NOMO-1 treated with dmso at 0.1 percent for 144 hours (cell line): ENCODE data around the gene TWSG1.
"Not testable (repeated sequence)": the region's sequence is repeated elsewhere in the genome, so short reads cannot be mapped to it uniquely, and the experiment has no call there.

ENCODE experiments used
- DNase-seq: peaks from one replicate; lab custom pipeline; 2025; ENCODE audit not compliant: unreplicated experiment; lab: John Stamatoyannopoulos, UW

TWSG1 gene

DNA sequence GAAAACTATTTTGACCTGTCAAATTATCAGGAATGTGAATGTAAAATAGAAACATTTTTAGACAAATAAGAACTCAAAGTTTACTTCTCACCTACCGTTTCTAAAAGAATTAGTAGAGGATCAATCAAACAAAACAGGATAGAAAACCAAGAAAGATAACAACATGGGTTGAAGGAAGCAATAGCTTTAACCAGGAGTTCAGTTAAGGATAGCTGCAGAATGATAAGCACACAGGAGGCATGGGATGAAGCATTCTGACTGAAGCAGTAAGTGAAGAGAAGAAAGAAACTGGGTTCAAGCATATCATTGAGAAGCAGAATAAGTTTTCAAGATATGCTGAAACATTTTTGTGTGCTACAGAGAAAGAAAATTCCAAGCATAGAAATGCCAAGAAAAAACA lies 52.3 kb downstream of the TWSG1 start:
- no peak for DNase-seq

DNA sequence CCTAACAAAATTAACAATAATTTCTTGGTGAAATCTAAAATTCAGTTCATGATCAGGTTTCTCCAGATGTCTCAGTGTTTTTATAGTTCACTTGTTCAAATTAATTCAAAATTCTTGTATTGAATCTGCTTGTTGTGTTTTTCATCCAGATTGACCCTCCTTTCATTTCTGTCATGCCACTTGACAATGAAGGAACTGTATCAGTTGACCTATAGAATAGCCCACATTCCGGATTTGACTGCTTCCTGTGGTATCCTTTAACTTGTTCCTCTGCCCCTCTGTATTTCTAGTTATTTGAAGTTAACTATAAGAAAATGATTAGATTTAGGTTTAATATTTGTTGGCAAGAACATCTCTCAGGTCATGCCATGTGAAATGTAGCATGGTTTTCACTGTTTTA lies 53.3 kb downstream of the TWSG1 start:
- no peak for DNase-seq

DNA sequence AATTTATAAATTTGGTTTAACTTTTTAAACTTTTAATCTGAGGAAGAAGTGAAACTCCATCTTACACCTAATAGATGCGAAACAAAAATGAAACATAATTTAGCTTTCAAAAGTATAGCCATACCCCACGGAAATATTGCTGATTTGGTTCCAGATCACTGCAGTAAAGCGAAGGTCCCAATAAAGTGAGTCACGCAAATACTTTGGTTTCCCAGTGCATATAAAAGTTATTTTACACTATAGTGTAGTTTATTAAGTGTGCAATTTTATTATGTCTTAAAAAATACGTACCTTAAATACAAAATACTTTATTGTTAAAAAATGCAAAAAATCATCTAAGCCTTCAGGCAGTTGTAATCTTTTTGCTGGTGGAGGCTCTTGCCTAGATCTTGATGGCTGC lies 55.1 kb downstream of the TWSG1 start:
- no peak for DNase-seq

DNA sequence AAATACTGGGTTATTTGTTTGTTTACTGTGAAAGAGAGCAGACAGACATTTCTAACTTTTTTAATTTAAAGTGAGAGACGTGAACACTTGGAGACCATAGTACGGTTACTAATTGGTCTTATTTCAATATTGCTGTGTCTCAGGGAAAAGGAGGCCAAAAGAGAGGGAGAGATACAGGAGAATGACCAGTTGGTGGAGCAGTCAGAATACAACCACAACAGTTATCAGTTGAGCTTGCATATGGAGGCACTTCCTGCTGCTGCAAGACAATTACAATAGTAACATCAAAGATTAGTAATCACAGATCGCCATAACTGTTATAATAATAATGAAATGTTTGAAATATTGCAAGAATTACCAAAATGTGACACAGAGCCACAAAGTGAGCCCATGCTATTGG lies 58.2 kb downstream of the TWSG1 start:
- no peak for DNase-seq

DNA sequence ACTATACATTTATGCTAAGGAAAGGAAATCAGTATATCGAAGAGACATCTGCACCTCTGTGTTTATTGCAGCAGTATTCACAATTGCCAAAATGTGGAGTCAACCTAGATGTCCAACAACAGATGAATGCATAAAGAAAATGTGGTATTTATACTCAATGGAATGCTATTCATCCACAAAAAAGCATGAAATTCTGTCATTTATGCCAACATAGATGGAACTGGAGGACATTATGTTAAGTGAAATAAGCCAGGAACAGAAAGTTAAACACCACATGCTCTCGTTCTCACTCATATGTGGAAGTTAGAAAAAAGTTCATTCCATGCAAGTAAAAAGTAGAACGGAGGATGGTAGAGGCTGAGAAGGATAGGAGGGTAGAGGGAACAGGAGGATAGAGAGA lies 59.5 kb downstream of the TWSG1 start:
- no peak for DNase-seq

DNA sequence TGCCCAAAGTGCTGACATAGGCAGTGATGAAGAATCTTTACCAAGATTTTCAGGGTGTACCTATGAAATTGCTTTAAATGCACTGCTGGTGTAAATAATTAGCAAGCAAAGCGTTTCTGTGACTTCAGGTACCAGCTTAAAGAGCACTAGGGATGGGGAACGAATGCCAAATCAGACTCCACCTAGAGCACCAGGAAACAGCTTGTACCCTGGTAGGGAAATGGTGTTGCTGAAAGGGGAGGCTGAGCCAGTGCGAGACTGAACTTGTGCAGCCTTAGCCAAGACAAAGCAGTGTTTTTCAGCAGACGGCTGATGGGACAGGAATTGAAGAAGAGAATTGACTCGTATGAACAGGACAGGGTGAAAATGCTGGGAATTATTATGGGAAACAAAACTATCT lies 65.6 kb downstream of the TWSG1 start:
- DNase-seq: no peak

DNA sequence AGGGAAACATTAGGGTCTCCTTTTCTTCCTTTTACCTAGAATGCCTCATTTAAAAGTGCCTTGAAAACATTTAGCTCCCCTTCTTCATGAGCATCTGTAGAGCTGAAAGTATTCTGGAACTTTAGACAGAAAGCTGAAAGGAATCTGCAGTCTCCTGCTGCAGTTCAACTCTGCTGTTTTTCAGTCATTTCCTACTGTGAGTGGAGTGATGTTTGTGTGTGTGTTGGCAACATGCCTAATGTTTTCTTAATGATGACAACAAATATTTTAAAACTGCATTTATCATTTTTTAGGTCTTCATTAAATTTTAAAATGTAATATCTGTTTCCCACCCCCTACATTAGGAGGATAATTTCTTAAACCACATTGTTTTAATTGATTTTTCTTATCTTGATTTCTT lies 66.6 kb downstream of the TWSG1 start:
- no peak for DNase-seq

DNA sequence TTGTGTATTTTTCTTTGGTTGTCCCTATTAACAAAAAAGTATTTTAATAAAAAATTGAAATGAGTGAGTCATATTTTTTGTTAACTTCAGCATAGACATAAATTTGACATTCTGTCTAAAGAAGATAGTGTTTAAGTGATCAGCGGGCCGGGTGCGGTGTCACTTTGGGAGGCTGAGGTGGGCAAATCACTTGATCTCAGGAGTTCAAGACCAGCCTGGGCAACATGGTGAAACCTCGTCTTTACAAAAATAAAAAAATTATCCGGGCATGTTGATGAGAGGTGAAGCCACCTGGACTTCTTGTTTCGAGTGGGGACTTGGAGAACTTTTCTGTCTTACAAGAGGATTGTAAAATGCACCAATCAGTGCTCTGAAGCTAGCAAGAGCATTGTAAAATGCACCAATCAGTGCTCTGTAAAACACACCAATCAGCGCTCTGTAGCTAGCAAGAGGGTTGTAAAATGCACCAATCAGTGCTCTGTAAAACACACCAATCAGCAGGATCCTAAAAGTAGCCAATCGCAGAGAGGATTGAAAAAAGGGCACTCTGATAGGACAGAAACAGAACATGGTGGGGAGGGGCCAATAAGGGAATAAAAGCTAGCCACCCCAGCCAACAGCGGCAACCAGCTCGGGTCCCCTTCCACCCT lies 67.9 kb downstream of the TWSG1 start:
- not testable (repeated sequence) for DNase-seq

DNA sequence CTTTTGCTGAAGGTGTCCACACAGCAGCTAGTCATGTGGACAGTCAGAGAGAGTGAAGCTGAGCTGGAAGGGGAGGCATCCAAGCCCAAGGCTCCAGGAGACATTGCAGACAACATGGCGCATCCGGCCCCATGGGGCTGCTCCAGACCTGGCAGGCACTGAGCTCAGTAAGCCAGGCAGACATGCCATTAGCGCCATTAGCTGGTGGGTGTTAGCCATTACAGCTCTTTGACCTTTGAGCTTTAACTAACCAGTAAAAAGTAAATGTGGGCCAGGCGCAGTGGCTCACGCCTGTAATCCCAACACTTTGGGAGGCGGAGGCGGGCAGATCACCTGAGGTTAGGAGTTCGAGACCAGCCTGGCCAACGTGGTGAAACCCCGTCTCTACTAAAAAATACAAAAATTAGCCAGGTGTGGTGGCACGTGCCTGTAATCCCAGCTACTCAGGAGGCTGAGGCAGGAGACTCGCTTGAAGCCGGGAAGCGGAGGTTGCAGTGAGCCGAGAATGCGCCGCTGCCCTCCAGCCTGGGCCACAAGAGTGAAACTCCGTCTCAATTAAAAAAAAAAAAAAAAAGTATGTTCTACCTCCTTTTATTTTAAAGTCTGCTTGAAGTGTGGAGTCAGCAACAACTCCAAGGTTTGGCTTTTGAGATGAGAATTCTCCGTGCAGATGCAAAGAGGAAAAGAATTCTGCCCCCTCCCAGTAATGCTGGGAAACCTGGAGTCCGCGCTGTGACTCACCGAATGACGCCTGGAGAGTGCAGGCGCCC lies 69.4 kb downstream of the TWSG1 start:
- DNase-seq: no peak

DNA sequence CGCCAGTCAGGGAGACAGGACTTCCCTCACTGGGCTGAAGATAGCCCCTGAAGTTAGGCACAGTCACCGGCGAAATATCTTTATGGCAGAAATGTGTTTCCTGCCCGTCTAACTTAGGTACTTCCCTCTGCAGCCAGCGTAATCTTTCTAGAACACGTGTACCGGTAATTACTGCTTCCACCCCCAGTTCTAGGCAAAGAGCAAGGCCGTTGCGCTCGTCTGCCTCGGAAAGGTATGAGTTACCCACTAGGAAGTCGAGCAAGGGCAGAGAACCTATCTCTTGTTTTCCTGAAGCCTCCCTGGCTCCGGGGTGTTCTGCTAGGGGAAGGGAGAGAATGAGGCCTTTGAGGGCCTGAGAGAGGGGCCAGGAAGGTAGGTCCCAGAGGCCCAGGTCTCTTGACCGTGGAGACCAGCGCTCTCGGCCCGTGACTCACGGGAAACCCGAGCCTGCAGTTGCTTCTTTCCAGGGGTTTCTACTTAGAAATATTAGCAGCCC lies 70.0 kb downstream of the TWSG1 start:
- peak; percentile 71 for DNase-seq

DNA sequence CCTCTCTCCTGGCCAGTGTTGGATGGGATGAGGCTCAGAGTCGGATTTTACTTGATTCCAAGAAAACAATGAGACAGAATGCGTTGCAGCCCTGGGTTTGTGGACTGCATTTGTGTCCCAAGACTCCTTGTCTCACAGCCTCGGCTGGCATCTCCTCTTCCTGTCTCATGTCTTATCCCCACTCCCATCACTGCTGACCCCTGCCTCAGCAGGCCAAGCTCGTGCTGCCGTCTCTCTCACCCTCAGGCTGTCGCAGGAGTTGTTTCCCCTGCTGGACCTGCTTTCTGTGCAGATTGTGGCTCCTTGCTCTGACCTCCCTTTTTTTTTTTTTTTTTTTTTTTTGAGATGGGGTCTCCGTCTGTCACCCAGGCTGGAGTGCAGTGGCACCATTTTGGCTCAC lies 70.6 kb downstream of the TWSG1 start:
- no peak for DNase-seq

DNA sequence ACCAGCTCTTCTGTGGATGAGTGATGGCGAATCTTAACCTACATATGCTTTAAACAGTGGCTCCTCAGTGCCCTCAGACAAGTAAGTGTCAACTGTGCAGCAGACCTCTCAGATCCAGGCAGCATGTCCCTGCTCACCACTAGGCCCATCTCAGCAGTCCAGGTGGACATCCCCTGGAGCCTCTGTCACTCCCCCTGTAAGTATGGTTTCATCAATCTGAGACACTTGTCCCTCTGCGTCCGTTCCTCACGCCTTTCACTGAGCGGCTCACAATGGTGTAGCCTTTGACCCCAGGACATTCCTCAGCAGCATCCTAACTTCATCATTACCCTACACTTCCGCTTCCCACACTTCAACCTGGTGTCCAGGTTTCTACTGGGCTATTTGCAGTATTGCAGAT lies 71.4 kb downstream of the TWSG1 start:
- no peak for DNase-seq

DNA sequence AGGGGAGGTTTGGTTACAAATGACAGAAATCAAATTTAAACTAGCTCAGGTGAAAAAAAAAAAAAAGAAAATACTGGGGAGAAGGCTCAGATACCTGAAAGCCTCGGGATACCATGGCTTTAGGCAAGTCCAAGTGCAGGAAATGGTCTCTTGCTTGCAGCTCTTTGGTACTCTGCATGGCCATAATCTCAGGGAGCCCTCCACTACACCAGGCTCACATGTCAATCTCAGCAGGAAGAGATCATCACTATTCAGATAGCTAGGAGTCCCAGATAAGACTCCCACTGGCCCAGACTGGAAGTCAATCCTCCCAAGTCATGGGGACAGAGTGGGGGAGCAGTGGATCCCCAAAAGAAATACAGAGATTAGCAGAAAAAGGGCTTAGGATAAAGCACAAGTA lies 75.9 kb downstream of the TWSG1 start:
- no peak for DNase-seq

DNA sequence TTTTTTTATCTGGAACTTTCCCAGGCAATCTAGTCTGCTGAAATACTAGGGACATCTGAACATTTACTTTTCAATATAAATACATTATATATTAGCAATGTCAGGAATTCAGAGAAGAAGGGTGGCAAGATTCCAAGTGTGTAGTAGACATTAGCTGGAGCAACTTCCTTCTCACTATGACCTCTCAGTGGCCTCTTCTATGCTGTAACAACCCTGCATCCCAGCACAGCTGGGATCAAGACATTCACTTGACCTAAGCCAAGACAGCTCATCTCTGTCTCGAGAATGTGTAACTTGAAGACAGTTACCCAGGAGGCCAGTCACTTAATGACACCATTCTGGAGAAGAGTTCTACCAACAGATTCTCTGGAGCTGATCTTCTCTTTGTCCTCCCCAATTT lies 79.0 kb downstream of the TWSG1 start:
- DNase-seq: no peak

DNA sequence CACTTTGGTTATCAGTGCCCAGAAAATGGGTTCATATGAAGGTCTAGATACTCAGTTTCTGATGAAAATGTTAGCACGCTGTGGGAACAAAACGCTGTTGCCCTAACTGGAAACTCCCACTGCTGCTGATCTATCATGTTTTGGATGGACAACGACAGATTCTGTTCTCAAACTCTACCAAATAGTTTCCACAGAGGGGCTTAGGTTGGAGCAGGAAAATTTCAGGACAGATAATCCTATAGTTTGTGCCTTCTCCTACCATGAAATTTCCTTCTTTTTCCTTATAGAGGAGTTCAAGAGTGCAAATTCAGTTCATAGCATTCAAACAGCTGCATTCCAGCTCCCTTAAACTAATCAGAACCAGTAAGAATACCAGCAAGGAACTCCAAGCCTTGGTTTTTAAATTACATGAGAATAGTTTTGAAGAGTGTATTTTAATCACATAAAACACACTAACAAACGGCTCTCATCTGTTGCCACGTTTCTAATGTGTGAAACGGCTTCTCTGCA lies 82.0 kb downstream of the TWSG1 start:
- no peak for DNase-seq

DNA sequence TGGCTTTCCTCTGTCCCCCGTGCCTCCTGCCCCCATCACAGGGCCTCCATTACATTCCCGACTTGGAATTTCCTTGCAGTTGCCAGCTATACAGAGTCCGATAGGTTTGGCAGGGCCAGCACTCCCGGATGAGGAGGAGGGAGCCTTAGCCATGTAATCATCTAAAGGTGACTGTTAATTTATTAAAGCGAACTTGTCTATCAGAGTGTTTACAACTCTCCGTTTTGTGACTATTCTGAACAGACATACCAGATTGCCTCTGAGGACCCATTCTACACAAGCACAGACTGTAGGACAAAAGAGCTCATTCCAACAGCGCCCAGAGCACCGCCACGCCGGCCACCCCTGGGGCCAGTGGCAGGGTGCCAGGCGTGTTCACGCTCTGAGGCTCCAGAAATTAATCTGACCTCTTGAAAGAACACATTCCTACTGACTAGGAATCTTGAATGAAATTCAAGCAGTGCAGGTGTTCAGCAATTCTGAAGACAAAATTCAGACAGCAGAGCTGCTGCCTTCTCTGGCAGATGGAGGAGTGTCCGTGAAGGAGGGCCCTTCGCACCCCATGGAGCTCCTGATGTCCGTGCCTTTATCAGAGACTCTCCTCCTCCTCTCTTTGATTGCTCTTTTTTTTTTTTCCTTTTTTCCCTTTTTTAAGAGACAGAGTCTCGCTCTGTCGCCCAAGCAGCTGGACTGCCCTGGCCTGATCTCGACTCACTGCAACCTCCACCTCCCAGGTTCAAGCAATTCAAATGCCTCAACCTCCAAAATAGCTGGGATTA lies 82.7 kb downstream of the TWSG1 start:
- DNase-seq: no peak

DNA sequence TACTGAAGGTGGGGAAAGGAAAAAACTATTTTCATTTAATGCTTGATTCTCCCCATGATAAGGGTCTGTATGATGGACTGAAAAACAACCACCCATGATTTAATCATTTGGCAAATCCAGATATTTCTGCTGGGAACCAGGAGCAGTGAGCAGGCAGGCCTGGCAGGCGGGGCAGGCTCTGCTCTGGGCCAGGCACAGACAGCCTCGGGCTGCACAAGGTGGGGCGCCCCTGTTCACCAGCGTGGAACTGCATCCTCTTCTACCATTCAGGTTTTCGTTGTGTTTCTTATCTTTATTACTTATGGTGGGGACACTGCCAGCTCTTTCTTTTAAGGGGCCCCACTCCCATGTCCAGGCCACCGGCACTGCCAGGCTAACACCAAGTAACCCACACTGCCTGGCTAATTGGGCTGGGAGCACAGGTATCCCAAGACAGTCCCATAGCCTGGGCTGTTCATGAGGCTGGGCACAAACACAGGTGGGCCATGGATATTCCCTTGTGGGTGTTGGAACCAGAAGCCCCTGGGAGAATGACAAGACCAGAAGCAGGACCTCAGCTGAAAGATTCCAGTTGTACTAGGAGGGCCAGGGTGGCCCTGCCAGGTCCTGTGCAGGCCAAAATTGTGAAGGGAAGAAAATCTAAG lies 83.6 kb downstream of the TWSG1 start:
- no peak for DNase-seq

DNA sequence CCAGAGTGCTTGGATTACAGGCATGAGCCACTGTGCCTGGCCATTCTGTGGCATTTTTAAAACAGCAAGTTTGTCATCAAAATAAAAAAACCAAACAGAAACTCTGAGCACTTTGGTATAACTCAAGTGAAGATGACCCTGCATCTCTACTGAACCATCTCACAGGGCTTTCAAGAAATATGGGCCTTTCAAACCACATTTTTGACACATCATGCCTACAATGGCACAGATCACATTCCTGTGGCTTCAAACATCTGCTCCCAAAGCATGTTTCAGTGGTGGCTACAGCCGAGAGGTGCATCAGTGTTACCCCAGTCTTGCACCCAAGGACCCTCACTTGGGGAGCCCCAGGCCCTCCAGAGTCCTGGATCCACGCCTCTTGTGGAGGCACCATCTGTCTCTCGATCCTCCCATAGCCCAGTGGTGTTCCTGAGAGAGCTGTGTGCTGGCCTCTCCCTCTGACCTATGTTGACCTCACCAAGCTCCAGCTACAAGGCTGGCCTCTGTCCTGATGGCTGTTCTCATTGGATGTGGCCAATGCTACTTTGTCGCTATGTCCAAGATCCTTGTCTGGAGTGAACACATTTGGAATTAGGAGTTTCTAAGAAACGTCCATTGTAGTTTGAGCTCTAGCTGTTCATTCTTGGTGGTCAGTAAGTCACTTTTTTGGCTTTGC lies 85.5 kb downstream of the TWSG1 start:
- DNase-seq: no peak

DNA sequence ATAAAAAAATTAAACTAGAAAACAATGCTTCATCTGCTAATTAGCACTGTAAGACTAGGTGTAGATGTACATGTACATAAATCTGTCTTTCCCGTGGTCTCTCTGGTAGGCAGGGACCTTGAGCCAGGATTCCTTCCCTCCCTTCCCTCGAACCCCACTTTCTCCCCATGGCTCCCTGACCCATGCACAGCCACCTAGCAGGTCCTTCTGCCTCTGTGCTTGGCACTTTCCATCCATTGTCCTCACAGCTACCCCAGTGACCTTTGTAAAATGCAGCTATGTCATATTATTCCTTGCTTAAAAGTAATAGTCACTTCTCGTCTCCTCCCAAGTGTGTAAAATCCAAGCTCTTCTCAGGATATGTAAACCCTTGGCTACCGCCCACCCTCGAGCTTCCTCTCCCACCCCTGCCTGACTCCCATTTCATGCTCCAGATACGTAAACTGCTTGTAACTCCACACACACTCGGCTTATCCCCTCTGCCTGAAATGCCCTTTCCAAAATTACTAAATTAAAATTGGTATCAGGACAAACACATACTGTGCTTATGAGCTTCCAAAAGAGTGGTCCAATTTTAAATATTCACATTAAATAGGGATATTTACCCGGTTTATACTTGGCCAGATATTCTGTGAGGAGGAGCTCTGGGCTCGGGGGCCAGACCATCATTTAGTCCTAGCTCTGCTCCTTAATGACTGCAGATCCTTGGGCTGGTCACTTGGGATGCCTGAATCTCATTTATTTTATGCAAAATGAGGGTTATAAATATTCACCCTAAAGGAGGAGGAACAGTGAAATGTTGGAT lies 86.7 kb downstream of the TWSG1 start:
- no peak for DNase-seq

DNA sequence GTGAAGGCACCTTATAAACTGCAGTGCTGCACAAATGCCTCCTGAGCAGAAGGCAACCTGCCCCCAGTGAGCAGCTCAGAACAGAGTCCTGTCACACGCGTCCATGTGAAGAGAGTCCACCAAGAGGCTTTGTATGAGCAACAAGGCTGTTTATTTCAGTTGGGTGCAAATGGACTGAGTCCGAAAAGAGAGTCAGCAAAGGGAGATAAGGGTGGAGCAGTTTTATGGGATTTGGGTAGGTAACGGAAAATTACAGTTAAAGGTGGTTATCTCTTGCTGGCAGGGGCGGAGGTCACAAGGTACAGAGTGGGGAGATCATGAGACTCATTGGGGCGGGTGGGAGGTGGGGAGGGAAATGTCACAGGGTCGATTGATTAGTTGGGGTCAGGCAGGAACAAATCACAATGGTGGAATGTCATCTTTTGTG lies 87.3 kb downstream of the TWSG1 start:
- DNase-seq: no peak
